ENCODE results near the gene GPC3.

The GPC3 gene

DNA sequence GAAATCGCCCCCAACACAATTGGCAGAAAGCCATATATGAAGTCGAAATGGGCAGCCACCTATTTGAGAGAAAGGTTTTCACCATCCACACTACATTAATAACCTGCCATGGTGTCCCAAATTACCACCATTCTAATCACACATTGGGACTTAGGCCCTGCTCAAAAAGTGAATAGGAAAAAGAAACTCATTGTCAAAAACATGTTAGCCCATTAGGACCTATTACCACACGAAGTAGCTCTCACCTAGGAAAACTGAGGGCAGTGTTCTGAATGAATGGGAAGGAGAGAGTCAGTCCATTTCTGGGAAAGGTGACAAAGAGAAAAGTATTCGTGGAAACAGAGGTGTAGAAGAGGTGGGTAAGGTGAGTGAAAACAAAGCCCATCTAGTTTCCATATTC lies 60.8 kb downstream of the GPC3 start:
- no peak overlapping the region for H3K4me3 ChIP-seq (ENCODE audit: low read depth, low read length)
- in situ Hi-C loops (cut with HindIII; ENCODE audit: low sequenced_read_pairs) = no loop called here
- no peak for TF ChIP-seq CTCF (IDR thresholded peaks at IDR 0.05; ENCODE audit: low read depth, low read length)
- no peak for DNase-seq (ENCODE audit: low read depth, low spot score)

- TF ChIP-seq CTCF (IDR thresholded peaks at IDR 0.05; ENCODE audit: low read depth, low read length) = no peak
- DNase-seq (ENCODE audit: low read depth, low spot score) = no peak
- in situ Hi-C loops (cut with HindIII; ENCODE audit: low sequenced_read_pairs) = no loop called here
- H3K4me3 ChIP-seq (ENCODE audit: low read depth, low read length) = no peak overlapping the region
Measured at GRCh38 chrX:133923548-133923947, 61.8 kb downstream of the GPC3 start.

- TF ChIP-seq CTCF (IDR thresholded peaks at IDR 0.05; ENCODE audit: low read depth, low read length) = no peak
- in situ Hi-C loops (cut with HindIII; ENCODE audit: low sequenced_read_pairs) = no loop called here
- no peak overlapping the region for H3K4me3 ChIP-seq (ENCODE audit: low read depth, low read length)
- DNase-seq (ENCODE audit: low read depth, low spot score) = no peak
Measured at GRCh38 chrX:133923113-133923512, 62.3 kb downstream of the GPC3 start.

DNA sequence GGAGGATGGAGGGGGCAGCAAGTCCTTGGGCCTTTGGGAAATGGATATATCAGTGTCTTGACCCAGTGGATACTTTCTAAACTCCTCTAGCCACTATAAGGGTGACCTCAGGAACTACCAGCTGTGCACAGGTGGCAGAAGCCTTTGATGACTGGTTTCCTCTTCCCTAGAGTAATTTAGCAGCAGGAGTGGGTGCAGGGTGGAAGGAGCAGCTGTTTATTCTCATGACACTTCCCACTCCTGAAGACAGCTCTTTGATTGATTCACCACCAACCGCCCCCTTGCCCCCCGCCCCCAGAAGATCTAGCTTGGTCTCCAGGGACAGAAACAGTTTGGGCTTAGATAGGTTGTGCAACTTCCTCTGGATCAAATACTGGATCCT lies 63.0 kb downstream of the GPC3 start:
- DNase-seq (ENCODE audit: low read depth, low spot score) = no peak
- in situ Hi-C loops (cut with HindIII; ENCODE audit: low sequenced_read_pairs) = no loop called here
- TF ChIP-seq CTCF (IDR thresholded peaks at IDR 0.05; ENCODE audit: low read depth, low read length) = no peak
- H3K4me3 ChIP-seq (ENCODE audit: low read depth, low read length) = no peak overlapping the region

- in situ Hi-C loops (cut with HindIII; ENCODE audit: low sequenced_read_pairs) = no loop called here
- TF ChIP-seq CTCF (IDR thresholded peaks at IDR 0.05; ENCODE audit: low read depth, low read length) = peak; percentile 51
- DNase-seq (ENCODE audit: low read depth, low spot score) = no peak
- H3K4me3 ChIP-seq (ENCODE audit: low read depth, low read length) = no peak overlapping the region
Measured at GRCh38 chrX:133921764-133922389, 63.5 kb downstream of the GPC3 start.

DNA sequence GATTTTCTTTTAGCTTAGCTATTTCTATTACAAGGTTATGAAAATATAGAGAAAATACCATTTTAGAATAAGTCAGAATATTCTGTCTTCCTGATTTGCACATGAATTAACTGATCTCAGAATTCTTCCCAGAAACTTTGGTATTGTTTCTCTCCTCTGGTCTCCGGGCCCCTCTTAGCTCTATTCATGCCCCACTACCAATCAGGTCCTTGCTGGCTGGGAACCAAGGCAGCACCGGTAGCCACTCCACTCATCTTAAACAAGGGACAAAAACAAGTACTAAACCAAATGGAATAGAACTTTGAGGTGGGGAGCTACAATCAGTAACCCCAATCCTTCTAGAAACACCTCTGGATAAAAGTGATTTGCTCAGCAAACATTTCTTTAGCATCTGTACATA lies 64.3 kb downstream of the GPC3 start:
- in situ Hi-C loops (cut with HindIII; ENCODE audit: low sequenced_read_pairs) = no loop called here
- TF ChIP-seq CTCF (IDR thresholded peaks at IDR 0.05; ENCODE audit: low read depth, low read length) = no peak
- DNase-seq (ENCODE audit: low read depth, low spot score) = no peak
- H3K4me3 ChIP-seq (ENCODE audit: low read depth, low read length) = no peak overlapping the region

DNA sequence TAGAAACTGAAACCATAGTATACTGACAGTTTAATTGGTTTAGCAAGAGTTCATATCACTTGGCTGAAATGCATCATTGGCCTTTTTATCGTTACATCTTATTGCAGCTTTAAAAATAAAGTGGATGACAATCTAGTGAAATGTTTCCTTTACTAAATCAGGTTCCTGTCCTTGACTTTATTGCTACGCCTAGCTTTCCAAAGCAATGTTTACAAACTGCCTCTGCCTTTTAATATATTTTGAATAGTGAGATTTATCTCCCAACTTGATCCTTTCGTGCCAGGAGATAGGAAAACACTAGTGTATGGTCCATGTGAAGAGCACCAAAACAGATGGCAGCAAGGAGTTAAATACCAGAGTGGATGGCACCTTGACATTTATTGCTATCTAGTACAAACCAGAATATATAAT lies 67.0 kb downstream of the GPC3 start:
- in situ Hi-C loops (cut with HindIII; ENCODE audit: low sequenced_read_pairs) = no loop called here
- TF ChIP-seq CTCF (IDR thresholded peaks at IDR 0.05; ENCODE audit: low read depth, low read length) = no peak
- no peak for DNase-seq (ENCODE audit: low read depth, low spot score)
- H3K4me3 ChIP-seq (ENCODE audit: low read depth, low read length) = no peak overlapping the region

Measured in astrocyte of the spinal cord (primary cell).